GM19240 (cell line): Measurements from ENCODE around the gene UBTD2.
A peak's percentile ranks its signal among the peaks of the same experiment; 100 is the strongest.
"Not testable (repeated sequence)": the region's sequence is repeated elsewhere in the genome, so short reads cannot be mapped to it uniquely, and the experiment has no call there.

Source experiments
- DNase-seq: peaks from one replicate; pipeline ENCODE4 v3.0.0; 2011; ENCODE audit warnings: low spot score; ENCODE audit not compliant: insufficient read length

UBTD2 gene, protein sequence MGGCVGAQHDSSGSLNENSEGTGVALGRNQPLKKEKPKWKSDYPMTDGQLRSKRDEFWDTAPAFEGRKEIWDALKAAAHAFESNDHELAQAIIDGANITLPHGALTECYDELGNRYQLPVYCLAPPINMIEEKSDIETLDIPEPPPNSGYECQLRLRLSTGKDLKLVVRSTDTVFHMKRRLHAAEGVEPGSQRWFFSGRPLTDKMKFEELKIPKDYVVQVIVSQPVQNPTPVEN

DNA sequence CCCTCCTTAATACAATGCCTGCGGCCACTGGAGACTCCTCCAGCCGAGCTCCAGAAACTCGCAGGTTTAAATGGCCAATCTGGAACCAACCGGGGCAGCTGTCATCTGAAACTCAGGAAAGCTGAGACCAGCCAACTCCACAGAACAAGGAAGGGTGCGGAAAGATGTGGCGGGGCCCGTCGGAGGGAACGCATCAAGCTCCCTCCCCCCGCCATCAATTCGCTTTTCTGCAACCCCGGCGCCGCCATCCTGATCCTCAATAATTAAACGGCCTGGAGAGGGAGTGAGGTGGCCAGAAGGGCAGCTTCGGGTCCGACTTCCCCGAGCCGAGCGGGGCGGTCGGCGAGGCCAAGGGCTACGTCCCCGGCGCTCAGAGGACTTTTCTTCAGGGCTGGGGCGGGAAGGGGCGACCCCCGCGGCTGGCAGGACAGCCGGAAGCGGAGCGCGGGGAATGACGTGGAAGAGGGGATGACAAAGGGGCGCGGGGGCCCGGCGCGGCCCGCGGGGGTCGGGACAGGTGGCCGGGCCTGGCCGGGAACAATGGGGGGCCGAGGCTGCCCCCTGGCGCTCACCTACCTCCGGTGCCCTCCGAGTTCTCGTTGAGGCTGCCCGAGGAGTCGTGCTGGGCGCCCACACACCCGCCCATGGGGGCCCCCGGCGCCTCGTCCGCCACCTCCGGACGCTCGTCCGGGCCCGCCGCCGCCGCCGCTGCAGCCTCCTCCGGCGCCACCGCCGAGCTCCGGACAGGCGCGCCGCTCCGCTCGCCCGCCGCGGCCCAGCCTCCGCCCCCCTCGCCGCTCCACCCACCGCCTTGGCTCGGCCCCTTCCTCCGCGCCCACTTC, at the start of gene UBTD2:
UBTD2 (minus strand) TSS at position 745 of the 842 bp plus-strand sequence; CDS start at position 646, 99 bp downstream.
- DNase-seq = peak; percentile 77

DNA sequence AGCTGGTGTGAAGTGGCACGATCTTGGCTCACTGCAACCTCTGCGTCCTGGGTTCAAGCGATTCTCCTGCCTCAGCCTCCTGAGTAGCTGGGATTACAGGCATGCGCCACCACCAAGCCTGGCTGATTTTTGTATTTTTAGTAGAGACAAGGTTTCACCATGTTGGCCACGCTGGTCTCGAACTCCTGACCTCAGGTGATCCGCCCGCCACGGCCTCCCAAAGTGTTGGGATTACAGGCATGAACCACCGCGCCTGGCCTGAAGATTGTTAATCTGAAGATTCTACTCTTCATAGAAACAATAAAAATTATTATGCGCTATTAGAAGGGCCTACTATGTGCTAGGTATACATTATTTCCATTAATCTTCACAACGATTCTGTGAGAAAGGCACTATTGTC, 43.3 kb upstream of the UBTD2 start:
- DNase-seq = not testable (repeated sequence)

DNA sequence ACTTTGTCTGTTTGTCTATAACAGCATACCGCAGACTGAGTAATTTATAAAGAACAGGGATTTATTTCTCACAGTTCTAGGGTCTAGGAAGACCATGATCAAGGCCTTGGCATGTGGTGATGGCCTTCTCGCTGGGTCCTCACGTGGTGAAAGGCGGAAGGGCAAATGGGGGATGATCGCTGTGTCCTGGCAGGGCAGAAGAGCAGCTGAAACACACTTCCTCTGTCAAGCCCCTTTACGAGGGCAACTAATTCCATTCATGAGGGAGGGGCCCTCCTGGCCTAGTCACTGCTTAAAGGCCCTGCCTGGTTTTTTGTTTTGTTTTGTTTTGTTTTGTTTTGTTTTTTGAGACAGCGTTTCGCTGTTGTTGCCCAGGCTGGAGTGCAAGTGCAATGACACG, 41.9 kb upstream of the UBTD2 start:
- no peak for DNase-seq

DNA sequence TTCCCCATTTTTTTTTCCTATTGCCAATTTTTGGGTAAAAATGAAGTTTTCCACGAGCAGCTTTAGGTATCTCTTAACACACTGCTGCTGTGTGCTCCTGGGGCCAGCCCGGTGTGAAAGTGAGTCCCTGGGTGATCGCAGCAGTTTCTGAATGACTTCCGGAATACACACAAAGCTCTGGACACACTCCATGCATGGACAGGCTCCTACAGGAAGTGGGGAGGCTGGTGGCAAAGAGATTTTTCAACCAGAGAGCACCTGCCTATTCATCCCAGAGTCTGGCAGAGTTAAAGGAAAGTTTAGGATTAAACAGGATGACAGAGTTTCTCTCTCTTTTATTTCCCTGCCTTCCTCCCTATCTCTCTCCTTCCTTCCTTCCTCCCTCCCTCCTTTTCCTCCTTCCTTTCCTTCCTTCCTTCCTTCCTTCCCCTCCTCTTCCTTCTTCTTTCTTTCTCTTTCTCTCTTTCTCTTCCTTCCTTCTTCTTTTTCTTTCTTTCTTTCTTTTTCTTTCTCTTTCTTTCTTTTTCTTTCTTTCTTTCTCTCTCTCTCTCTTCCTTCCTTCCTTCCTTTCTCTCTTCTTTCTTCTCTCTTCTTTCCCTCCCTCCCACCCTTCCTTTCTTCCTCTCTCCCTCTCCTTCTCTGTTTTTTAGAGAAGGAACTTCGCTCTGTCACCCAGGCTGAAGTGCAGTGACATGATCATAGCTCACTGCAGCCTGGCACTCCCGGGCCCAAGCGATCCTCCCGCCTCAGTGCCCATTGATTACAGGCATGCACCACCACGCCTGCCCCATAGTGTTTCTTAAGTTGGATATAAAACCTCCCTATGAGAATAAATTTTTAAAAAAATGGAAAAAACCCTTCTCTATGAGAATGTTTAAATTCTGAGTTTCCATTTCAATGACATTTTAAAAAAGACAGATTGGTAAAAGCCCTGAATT, 38.7 kb upstream of the UBTD2 start:
- DNase-seq = peak; percentile 34

DNA sequence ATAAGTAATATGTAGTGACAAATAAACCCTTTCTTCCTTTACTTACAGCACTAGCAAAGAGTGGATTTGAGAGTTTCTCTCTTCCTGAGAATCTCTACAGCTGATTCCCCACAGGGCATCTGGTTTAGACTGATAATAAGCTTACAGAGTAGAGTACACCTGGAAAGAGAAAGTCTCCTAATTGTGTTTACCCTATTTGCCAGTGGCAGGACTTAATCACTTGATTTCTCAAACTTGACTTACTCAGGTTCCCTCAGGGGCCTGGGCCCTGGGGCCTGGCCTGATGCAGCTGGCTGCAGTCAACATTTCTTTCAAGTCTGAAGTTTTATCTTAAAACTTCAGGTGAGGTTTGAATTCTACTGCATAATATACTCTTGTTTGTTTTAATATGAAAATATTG, 38.0 kb upstream of the UBTD2 start:
- no peak for DNase-seq

DNA sequence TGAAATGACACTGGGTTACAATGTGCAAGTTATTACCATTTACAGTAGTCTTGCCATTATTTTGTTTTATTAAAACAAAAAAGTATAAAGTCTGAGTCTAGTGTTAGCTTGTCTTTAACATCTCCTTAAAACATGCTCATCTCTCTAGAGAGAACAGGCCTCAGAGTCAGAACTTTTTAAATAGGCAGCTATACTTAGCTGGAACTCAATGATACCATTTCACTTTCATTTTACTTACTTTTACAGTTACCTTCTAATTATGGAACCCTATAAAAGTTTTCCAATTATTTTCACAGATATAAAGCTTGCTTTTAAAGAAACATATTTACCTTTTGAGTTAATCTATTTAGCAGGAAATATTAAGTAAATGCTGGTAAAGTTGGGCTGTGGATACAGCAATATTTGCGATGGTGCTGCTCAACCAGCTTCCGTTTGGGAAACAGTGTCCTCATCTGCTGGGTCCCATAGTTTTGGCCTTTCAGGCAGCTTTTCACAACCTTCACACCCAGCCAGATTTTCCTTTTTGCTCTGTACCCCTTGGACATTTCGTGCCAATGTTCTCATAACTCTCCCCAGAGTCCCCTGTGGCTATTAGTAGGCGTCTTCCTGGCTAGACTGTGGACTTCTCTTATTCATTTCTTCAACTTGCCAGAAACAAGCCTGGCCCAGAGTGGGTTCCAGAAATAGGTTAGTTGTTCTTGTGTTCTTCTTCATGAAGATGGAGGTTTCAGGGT, 36.3 kb upstream of the UBTD2 start:
- no peak for DNase-seq

DNA sequence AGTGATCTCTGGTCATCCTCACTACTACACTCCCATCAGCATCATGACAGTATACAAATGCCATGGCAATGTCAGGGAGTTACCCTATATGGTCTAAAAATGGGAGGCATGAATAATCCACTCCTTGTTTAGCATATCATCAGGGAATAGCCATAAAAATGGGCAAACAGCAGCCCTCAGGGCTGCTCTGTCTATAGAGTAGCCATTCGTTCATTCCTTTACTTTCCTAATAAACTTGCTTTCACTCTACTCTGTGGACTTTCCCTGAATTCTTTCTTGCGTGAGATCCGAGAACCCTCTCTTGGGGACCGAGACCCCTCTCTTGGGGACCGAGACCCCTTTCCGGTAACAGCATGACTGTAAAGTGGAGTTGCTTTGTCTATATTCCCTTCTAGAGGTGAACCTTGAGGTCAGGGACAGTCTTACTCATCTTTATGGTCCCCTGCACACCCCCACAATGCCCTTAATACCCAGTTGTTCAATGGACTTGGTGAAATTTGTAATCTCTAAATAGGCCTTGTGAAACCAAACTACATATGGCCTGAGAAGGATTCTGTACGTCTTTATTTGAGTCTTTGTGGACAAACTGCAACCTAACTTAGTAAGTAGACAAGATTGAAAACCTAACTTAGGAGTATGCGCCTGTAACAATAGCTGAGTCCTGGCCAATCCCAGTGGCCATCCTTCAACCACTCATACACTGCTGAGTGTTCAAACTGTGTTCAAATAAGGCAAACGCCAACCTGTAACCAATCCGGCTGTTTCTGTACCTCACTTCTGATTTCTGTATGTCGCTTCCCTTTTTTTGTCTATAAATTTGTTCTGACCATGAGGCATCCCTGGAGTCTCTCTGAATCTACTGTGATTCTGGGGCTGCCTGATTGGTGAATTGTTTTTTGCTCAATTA, 32.3 kb upstream of the UBTD2 start:
- DNase-seq = no peak

DNA sequence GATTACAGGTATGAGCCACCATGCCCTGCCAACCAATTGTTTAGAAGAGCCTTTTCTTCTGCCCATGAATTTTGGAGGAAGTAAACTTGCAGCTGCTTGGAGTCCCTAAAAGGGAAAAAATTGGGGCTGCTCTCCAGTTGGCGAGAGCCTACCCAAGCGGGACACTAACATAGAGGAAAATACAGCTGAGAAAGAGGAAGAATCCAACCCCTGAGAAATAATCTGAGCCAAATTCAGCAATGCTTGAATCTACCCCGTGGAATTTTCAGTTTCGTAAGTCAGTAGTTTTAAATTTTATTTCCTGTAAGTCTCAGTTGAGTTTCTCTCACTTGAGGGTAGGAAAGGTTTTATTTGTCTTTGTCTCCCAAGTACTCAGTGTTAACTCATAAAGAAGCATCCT, 30.4 kb upstream of the UBTD2 start:
- DNase-seq = no peak

DNA sequence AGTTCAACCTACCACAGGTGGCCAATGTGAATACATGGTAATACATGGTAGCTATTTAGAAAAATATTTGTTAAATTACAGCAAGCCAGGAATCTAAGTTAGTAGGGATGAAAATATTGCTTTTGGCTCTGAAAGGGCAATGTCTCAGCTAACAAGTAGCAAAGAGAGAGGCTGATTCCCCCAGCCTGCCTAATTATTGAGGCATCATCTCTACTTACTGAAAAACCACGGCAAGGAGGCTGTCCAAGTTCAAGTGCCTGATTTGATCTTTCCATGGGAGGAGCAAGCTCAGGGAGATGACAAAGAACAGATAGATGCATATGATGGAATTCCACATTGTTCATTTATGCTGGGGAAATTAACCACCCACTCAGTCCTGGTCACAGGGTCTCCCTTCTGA, 28.7 kb upstream of the UBTD2 start:
- no peak for DNase-seq

DNA sequence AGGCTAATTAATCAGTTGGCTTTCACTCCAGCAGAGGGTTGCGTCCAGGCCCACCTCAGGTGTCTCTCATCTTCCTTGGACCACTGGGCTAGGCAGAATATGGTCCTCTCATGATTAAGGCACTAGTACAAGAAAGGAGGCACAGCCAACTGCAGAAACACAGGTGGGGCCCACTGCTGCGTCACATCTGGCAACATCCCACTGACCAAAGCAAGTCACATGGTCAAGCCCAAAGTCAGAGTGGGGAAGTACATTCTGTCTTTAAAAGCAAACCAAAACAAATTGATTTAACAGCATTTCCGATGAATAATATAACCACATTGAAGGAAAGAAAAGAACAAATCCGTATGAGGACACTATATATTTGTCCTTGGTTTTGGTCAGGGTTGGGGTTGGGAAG, 28.0 kb upstream of the UBTD2 start:
- no peak for DNase-seq

DNA sequence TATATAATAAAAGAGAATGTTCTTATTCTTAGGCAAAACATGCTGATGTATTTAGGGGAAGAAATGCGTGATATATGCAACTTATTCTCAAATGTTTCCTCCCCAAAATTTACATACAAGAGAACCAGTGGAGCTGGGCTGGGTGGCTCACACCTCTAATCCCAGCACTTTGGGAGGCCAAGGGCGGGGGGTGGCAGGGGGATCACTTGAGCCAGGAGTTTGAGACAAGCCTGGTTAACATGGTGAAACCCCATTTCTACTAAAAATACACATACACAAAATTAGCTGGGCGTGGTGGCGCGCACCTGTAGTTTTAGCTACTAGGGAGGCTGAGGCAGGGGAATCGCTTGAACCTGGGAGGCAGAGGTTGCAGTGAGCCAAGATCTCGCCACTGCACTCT, 27.5 kb upstream of the UBTD2 start:
- no peak for DNase-seq

DNA sequence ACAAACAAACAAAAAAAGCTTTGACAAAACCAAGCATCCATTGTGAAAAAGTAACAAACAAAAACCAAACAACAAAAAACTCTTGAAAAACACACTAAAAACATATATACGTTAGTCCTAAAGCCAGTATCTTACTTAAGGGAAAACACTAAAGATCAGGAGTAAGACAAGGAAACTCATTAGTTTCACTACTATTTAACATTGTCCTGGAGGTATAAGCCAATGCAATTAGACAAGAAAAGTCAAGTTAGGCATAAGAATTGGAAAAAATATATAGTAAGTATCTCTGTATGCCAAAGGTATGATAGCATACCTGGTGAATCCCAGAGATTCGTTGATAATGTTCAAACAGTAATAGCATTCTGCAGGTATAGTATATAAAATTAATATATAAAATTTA, 21.8 kb upstream of the UBTD2 start:
- DNase-seq = no peak

DNA sequence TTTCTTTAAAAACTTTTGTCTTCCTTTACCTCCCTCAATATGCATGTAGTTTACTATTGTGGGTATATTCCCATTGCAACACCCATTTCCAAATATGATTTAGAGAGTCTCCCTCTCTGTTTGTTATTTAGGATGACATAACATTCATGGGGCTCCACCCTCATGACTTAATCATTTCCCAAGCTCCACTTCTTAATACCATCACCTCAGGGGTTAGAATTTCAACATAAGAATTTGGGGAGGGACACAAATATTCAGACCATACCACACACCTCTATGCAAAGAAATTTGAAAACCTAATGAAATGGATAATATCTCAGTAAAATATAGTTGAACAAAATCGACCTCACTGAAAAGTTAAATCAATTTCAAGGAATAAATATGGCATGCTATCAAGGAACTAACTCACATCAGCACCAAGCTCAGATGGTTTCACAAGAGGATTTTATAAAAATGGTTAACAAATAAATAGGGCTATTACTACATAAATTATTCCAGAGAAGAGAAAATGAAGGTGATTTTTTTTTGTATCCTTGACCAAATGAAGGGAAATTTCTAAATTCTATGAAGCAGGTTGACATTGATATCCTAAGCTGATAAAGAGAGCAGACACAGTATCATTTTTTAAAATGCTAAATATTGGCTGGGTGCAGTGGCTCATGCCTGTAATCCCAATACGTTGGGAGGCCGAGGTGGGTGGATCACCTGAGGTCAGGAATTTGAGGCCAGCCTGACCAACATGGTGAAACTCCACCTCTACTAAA, 20.2 kb upstream of the UBTD2 start:
- DNase-seq = no peak

DNA sequence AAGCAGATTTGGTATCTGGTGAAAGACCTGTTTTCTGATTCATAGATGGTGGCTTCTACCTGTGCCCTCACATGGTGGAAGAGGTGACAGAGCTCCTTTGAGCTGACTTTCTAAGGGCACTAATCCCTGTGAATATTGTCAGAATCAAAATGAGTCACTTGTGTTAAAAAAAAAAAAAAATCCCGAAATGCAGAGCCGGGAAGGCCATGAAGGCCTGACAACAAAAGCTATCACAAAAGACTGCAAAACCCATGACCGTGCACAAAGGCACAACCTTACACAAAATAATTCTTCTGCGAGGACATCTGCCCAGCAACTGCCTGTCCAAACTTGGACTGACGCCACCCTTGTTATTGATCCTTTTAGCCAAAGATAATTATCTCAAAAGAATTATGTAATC, 19.6 kb upstream of the UBTD2 start:
- no peak for DNase-seq

DNA sequence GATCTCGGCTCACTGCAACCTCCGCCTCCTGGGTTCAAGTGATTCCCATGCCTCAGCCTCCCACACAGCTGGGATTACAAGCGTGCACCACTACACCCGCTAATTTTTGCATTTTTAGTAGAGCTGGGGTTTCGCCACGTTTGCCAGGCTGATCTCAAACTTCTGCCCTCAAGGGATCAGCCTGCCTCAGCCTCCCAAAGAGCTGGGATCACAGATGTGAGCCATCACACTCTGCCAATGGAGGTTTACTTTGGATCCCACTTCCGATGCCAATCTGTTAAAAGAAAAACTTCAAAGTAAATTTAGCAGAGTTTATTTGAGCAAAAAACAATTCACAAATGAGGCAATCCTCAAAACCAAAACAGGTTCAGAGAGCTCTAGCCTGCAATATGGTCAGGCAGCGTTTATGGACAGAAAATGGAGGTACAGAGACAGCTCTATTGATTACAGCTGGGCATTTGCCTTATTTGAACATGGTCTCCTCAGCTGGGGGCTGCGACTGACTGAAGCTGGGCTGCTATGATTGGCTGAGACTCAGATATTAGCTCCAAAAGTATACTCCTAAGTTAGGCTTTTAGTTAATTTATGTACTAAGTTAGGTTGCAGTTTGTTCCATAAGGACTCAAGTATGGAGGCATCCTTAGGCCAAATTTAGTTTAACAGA, 18.6 kb upstream of the UBTD2 start:
- no peak for DNase-seq

DNA sequence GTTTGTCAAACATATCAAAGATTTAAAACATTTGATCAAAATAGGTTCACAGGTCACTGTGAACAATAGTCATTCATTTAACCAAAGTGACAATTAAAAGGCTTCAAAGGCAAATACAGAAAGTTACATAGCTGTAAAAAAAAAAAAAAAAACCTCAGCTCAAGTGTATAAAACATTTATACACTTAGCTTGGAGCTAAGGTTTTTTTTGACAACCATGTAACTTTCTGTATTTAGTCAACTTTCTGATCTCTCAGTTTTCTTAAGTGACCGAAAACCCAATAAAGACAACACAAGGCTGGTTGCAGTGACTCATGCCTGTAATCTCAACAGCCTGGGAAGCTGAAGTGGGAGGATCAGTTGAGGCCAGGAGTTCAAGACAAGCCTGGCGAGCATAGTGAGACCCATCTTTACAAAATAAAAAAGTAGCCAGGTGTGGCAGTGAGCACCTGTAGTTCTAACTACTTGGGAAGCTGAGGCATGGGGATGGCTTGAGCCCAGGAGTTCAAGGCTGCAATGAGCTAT, 16.4 kb upstream of the UBTD2 start:
- no peak for DNase-seq

DNA sequence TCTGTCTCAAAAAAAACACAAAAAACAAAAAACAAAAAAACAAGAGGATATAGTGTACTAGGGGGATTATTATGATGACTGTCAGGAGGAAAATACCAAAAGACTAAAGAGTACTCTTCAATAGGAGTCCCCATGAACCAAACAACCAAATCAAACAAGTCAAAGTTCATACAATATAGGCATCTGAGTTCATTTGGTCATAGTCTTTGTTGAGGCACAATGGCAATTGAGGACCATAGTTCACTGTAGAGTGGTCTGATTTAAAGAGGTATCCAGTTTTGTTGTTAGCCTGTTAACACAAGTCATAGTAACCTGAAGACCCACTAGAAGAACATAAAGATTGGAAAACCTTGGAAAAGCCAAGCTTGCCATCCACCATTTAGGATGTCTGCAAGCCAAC, 11.3 kb upstream of the UBTD2 start:
- DNase-seq = no peak

DNA sequence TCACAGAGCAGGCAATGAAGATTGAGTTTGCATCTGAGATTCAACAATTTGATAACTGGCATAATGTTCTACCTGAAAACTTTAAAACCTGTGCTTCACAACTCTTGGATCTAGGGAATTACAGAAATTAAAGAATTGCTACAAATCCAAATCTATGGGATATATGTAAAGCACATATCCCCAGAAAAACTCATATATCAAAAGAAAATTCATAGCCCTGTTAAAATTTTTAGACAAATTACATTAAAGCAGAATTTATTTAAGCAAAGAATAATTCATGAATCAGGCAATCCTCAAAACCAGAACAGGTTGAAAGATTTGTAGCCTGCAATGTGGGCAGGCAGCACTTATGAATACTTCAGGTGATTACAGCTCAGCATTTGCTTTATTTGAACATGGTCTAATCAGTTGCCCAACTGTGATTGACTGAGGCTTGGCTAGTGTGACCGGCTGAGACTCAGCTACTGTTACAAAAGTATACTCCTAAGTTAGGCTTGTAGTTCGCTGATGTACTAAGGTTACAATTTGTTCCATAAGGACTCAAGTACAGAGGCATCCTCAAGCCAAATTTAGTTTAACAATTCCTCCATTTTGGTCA, 10.3 kb upstream of the UBTD2 start:
- DNase-seq = no peak
